Sigmoid colon (tissue), 4 donors: ENCODE data around the gene IGSF21.

ENCODE experiments used
- CTCF ChIP-seq, 4 experiments: fragments of 450-650 bp in 3 of 4; fragments of 200-600 bp in 1 of 4; IDR thresholded peaks; one replicate each; pipeline ENCODE4 v1.5.1; 2016 to 2019; ENCODE audit warnings: antibody characterized with exemption in 4 of 4, mild to moderate bottlenecking in 3 of 4, moderate library complexity in 2 of 4
- EP300 ChIP-seq, 4 donors: sonication (generic); formaldehyde crosslinking; IDR thresholded peaks; one replicate each; pipeline ENCODE4 v1.6.1; 2017; ENCODE audit warnings: antibody characterized with exemption in 4 of 4
- POLR2A ChIP-seq, 2 donors: fragments of 450-650 bp; IDR thresholded peaks; one replicate each; pipeline ENCODE4 v1.6.1; 2016; ENCODE audit warnings: antibody characterized with exemption in 2 of 2, mild to moderate bottlenecking in 2 of 2, moderate library complexity in 2 of 2

DNA sequence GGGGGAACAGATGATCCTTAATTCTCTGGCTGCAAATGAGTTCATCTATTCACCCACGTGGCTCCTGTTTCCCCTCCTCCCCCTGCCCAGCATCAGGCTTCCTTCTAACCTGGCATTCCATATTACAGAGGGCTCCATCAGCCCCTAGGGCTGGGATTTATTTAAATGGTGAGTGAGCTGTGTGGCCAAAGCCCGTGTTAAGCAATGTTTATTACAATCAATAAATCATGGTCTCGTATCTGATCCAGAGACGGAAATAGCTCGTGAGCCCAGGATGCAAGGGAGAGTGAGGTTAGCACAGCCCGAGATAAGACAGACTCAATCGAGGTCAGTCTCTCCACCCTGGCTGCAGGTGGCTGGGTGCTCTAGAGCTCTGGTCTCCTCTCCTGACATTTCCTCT is 43.1 kb upstream of the IGSF21 start:
- TF ChIP-seq POLR2A (IDR thresholded peaks at IDR 0.05) (no peak), CTCF (IDR thresholded peaks at IDR 0.05) (no peak), EP300 (IDR thresholded peaks at IDR 0.05) (no peak)
